ENCODE data around the gene MNAT1. TPM values are rescaled to one million over a fixed set of nuclear protein-coding genes. Genes with fewer than 3 reads are reported as not detected.

The MNAT1 gene
- total and polyA plus RNA-seq, 9 of the 15 experiments (the other 6 are each of a cell fraction or from before 2014, with no cell fraction given): 37.8 to 83.3 (median 60.4) TPM

DNA sequence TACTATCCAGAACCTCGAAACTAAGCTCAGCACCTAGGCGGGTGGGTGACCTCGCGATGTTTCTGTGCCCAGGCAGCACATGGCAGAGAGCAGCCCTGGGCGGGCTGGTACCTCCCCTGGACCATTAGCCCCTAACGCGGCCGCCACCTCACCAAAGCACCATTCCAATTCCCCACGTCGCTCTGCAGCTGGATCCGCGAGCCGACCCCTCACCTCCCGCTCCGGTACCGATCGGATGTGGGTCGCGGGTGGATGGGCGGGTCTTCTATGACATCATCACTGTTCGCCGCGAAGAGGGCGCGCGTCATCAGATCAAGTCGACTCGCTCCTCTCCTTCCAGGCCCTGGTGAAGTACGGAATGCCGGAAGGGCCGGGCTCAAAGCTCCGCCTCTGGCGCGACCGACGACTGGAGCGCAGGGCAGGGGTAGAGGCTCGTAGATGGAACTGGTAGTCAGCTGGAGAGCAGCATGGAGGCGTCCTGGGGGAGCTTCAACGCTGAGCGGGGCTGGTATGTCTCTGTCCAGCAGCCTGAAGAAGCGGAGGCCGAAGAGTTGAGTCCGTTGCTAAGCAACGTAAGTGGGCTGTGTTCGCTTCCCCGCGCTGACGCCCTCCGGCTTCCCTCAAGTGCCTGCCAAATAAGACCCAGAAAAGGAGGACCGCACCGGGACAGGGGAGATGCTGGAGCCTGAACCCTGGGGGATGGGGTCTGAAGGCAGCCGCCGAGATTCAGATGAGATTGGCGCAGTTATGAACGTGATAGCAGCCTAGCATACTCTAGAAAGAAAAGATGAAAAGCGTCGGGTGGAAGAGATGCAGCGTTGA, 246.5 kb downstream of the MNAT1 start, which contains the start of the genes SLC38A6 and TRMT5 (continued):
- TF ChIP-seq, protein P1, sequence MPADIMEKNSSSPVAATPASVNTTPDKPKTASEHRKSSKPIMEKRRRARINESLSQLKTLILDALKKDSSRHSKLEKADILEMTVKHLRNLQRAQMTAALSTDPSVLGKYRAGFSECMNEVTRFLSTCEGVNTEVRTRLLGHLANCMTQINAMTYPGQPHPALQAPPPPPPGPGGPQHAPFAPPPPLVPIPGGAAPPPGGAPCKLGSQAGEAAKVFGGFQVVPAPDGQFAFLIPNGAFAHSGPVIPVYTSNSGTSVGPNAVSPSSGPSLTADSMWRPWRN (IDR thresholded peaks at IDR 0.05; ENCODE audit: low read depth): no peak
- TF ChIP-seq ZNF699 (CRISPR knock-in tag; IDR thresholded peaks at IDR 0.05; ENCODE audit: insufficient replicate concordance): no peak
- TF ChIP-seq CREB1 (IDR thresholded peaks at IDR 0.05): peak; percentile 99
- peak; percentile 99 for TF ChIP-seq CREB1 (CRISPR knock-in tag; IDR thresholded peaks at IDR 0.05)
- no peak; a peak in 1 of 4 replicates for TF ChIP-seq KDM4B (IDR thresholded peaks at IDR 0.05; ENCODE audit: borderline replicate concordance in 2 of 2, low read depth in 1 of 2)
- no peak for TF ChIP-seq ZNF384 (IDR thresholded peaks at IDR 0.05; ENCODE audit: low read depth, low read length)
- peak; percentile 72; the same call in 1 of the 2 replicates for TF ChIP-seq TRIM28 (IDR thresholded peaks at IDR 0.05)
- peak; percentile 98 for TF ChIP-seq RBBP5 (IDR thresholded peaks at IDR 0.05; ENCODE audit: borderline replicate concordance, insufficient read depth, low read length, poor library complexity, severe bottlenecking)
- TF ChIP-seq, protein P2, sequence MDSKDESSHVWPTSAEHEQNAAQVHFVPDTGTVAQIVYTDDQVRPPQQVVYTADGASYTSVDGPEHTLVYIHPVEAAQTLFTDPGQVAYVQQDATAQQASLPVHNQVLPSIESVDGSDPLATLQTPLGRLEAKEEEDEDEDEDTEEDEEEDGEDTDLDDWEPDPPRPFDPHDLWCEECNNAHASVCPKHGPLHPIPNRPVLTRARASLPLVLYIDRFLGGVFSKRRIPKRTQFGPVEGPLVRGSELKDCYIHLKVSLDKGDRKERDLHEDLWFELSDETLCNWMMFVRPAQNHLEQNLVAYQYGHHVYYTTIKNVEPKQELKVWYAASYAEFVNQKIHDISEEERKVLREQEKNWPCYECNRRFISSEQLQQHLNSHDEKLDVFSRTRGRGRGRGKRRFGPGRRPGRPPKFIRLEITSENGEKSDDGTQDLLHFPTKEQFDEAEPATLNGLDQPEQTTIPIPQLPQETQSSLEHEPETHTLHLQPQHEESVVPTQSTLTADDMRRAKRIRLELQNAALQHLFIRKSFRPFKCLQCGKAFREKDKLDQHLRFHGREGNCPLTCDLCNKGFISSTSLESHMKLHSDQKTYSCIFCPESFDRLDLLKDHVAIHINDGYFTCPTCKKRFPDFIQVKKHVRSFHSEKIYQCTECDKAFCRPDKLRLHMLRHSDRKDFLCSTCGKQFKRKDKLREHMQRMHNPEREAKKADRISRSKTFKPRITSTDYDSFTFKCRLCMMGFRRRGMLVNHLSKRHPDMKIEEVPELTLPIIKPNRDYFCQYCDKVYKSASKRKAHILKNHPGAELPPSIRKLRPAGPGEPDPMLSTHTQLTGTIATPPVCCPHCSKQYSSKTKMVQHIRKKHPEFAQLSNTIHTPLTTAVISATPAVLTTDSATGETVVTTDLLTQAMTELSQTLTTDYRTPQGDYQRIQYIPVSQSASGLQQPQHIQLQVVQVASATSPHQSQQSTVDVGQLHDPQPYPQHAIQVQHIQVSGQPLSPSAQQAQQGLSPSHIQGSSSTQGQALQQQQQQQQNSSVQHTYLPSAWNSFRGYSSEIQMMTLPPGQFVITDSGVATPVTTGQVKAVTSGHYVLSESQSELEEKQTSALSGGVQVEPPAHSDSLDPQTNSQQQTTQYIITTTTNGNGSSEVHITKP (IDR thresholded peaks at IDR 0.05; ENCODE audit: partially characterized antibody): no peak
- TF ChIP-seq KLF1 (tag; IDR thresholded peaks at IDR 0.05): no peak
- no peak for TF ChIP-seq PURB (CRISPR knock-in tag; IDR thresholded peaks at IDR 0.05; ENCODE audit: low read depth)
- TF ChIP-seq ZNF561 (CRISPR knock-in tag; conservative IDR thresholded peaks at IDR 0.05): no peak
- TF ChIP-seq, protein P3, sequence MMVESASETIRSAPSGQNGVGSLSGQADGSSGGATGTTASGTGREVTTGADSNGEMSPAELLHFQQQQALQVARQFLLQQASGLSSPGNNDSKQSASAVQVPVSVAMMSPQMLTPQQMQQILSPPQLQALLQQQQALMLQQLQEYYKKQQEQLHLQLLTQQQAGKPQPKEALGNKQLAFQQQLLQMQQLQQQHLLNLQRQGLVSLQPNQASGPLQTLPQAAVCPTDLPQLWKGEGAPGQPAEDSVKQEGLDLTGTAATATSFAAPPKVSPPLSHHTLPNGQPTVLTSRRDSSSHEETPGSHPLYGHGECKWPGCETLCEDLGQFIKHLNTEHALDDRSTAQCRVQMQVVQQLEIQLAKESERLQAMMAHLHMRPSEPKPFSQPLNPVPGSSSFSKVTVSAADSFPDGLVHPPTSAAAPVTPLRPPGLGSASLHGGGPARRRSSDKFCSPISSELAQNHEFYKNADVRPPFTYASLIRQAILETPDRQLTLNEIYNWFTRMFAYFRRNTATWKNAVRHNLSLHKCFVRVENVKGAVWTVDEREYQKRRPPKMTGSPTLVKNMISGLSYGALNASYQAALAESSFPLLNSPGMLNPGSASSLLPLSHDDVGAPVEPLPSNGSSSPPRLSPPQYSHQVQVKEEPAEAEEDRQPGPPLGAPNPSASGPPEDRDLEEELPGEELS (CRISPR knock-in tag; IDR thresholded peaks at IDR 0.05; ENCODE audit: borderline replicate concordance): no peak
- no peak for TF ChIP-seq ZBTB17 (CRISPR knock-in tag; IDR thresholded peaks at IDR 0.05)
- TF ChIP-seq ZNF133 (CRISPR knock-in tag; IDR thresholded peaks at IDR 0.05): no peak
- no peak for TF ChIP-seq NCOA1 (IDR thresholded peaks at IDR 0.05; ENCODE audit: low read depth)
- no peak for TF ChIP-seq NONO (IDR thresholded peaks at IDR 0.05; ENCODE audit: low read depth in 2 of 2, low read length in 1 of 2)

All from K562 (cell line).